Fibroblast of lung (primary cell): ENCODE data around the gene SPATA2L.

Experiments used
- CTCF ChIP-seq, 2 donors: IDR thresholded peaks in 1 of 2; conservative IDR thresholded peaks in 1 of 2; 1 replicate in 1 of 2; 2 replicates in 1 of 2; pipeline ENCODE4 v1.5.1; 2011 to 2012; ENCODE audit warnings: low read length in 2 of 2, control low read depth in 1 of 2, inconsistent platforms in 1 of 2, low read depth in 1 of 2, mild to moderate bottlenecking in 1 of 2
- EZH2 ChIP-seq: IDR thresholded peaks from 2 replicates; pipeline ENCODE4 v1.5.1; 2012; ENCODE audit warnings: low read length, control low read depth, mild to moderate bottlenecking; ENCODE audit errors: missing control alignments

DNA sequence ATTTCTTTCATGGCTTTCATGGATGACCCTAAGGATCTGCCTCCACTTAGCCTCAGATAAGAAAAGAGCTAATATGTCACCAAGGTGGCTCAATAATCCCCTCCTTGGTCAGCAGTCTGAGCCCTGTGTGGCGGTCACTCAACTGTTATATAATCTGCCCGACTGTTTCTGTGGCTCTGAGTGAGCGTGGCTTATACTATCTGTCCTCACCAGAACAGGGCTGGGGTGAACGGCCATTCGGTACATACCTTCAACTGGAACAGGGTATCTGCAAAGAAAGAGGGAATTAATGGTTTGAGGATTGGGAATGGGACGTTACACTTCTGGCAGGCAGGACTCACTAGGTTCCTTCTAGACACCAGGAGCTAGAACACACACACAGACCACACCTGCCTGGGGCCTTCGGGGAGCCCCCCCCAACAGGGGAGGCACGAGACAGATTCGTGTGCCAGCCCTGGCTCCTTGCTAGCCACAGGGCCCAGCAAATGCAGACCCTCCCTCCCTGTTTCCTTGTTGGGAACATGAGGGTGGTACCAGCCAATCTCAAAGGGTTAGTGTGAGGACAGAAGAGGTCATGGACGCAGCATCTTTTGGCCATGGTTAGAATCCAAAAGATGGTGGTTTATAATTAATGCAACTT lies 47.7 kb downstream of the SPATA2L start:
- TF ChIP-seq CTCF (conservative IDR thresholded peaks at IDR 0.05 in 1 of 2, IDR thresholded peaks at IDR 0.05 in 1 of 2; ENCODE audit: low read depth in 1 of 2, low read length in 2 of 2) (no peak), EZH2 (no peak)
